GM12892 (cell line): Measurements from ENCODE around the gene CAPRIN1.
"Not testable (repeated sequence)": the region's sequence is repeated elsewhere in the genome, so short reads cannot be mapped to it uniquely, and the experiment has no call there.

Experiments
- POLR2A ChIP-seq: IDR thresholded peaks from 2 replicates; pipeline ENCODE4 v1.6.1; 2011; ENCODE audit warnings: low read depth, low read length, control low read depth
- POLR2AphosphoS5 ChIP-seq: IDR thresholded peaks from 2 replicates; pipeline ENCODE4 v1.6.1; 2011; ENCODE audit warnings: low read depth, low read length, control low read depth
- TAF1 ChIP-seq: IDR thresholded peaks from 2 replicates; pipeline ENCODE4 v1.6.1; 2011; ENCODE audit warnings: low read depth, mild to moderate bottlenecking, control low read depth, low read length, borderline replicate concordance

DNA sequence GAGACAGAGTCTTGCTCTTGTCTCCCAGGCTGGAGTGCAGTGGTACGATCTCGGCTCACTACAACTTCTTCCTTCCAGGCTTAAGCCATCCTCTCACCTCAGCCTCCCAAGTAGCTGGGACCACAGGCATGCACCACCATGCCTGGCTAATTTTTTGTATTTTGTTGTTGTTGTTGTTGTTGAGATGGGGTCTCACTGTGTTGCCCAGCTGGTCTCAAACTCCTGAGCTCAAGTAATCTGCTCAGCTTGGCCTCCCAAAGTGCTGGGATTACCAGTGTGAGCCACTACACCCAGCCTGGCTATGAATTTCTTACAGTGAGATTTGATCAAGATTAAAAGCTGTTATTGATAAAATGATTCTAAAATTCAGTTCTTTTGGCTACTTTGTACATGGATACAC is 43.4 kb downstream of the CAPRIN1 start:
- not testable (repeated sequence) for TF ChIP-seq POLR2AphosphoS5, POLR2A, TAF1
